ENCODE measurements around the gene TMEM35A.
"Not testable (repeated sequence)": the region's sequence is repeated elsewhere in the genome, so short reads cannot be mapped to it uniquely, and the experiment has no call there.

The TMEM35A gene

GRCh38 chrX:101078716-101079598, at the start of gene TMEM35A:
TSS of gene TMEM35A (plus strand) at chrX:101078879. CDS start at chrX:101079003, 124 bp downstream.
- peak in 1 of 2 experiments; percentile 19 for DNase-seq

- no peak for DNase-seq
Observed at GRCh38 chrX:101029665-101030064, 49.0 kb upstream of the TMEM35A start.

- no peak for DNase-seq
Observed at GRCh38 chrX:101037231-101037630, 41.4 kb upstream of the TMEM35A start.

- no peak for DNase-seq
Observed at GRCh38 chrX:101040197-101040596, 38.5 kb upstream of the TMEM35A start.

- DNase-seq, result no peak
Observed at GRCh38 chrX:101051153-101051548, 27.5 kb upstream of the TMEM35A start.

- DNase-seq, result peak; percentile 34 to 82
Observed at GRCh38 chrX:101051549-101052302, 27.0 kb upstream of the TMEM35A start, which contains the start of gene TRMT2B. TSS of gene TRMT2B (minus strand) at chrX:101052111. CDS start at chrX:101042289, 9,822 bp downstream.

- not testable (repeated sequence) for DNase-seq
Observed at GRCh38 chrX:101056551-101056950, 22.1 kb upstream of the TMEM35A start.

GRCh38 chrX:101057093-101057714, 21.5 kb upstream of the TMEM35A start:
- no peak for DNase-seq

GRCh38 chrX:101062176-101062575, 16.5 kb upstream of the TMEM35A start:
- no peak for DNase-seq

- DNase-seq, result no peak
Observed at GRCh38 chrX:101071582-101071981, 7.1 kb upstream of the TMEM35A start.

- DNase-seq, result no peak
Observed at GRCh38 chrX:101079736-101080270, 1.1 kb downstream of the TMEM35A start.

- DNase-seq, result no peak
Observed at GRCh38 chrX:101080326-101081124, 1.8 kb downstream of the TMEM35A start.

GRCh38 chrX:101081231-101081630, 2.6 kb downstream of the TMEM35A start:
- DNase-seq, result no peak

- no peak for DNase-seq
Observed at GRCh38 chrX:101091817-101092216, 13.1 kb downstream of the TMEM35A start.

- peak; percentile 82 to 92 for DNase-seq
Observed at GRCh38 chrX:101097546-101098453, 19.1 kb downstream of the TMEM35A start, which contains the start of gene CENPI. TSS of gene CENPI (plus strand) at chrX:101098204. CDS start at chrX:101101071, 2,867 bp downstream.

- no peak for DNase-seq
Observed at GRCh38 chrX:101108284-101108683, 29.6 kb downstream of the TMEM35A start.

GRCh38 chrX:101117701-101118100, 39.0 kb downstream of the TMEM35A start:
- DNase-seq, result no peak

- no peak for DNase-seq
Observed at GRCh38 chrX:101136235-101136634, 57.6 kb downstream of the TMEM35A start.

Measured in NCI-H446 (cell line).